GM10847 (cell line): ENCODE data around the gene ACAD10.

ENCODE experiments used
- POLR2A ChIP-seq: IDR thresholded peaks from 2 replicates; pipeline ENCODE4 v1.6.1; 2011; ENCODE audit not compliant: insufficient read length; ENCODE audit errors: extremely low read depth

The ACAD10 gene

GRCh38 chr12:111685322-111685810 lies 487 bp upstream of the ACAD10 start:
- TF ChIP-seq POLR2A = no peak

GRCh38 chr12:111686574-111687105 lies 787 bp downstream of the ACAD10 start:
- TF ChIP-seq POLR2A = no peak

DNA sequence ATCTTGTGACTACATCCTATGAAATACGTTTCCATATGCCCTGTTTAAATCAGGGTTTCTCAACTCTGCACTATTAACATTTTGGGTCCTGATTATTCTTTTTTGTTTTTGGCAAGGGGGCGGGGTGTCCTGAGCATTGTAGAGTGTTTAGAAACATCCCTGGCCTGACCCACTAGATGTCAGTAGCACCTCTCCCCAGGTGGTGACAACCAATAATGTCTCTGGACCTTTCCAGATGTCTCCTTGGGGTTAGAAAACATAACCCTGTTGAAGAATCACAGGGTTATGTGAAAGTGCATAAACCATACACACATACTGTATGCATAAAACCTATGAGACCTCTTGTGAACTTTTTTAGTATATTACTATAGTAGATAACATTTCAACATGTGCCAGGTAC lies 1.4 kb downstream of the ACAD10 start:
- TF ChIP-seq POLR2A = no peak

DNA sequence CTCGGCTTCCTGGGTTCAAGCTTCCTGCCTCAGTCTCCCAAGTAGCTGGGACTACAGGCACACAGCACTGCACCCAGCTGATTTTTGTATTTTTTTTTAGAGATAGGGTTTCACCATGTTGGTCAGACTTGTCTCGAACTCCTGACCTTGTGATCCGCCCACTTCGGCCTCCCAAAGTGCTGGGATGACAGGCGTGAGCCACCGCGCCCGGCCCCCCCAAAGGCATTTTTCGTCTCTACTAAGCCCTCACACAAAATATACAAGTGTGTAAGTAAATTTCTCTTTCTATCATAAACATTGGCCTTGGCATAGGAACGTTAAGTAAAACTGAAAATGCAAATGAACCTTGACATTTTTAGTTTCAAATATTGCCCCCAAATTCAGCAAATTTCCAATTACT lies 2.1 kb downstream of the ACAD10 start:
- TF ChIP-seq POLR2A = no peak

DNA sequence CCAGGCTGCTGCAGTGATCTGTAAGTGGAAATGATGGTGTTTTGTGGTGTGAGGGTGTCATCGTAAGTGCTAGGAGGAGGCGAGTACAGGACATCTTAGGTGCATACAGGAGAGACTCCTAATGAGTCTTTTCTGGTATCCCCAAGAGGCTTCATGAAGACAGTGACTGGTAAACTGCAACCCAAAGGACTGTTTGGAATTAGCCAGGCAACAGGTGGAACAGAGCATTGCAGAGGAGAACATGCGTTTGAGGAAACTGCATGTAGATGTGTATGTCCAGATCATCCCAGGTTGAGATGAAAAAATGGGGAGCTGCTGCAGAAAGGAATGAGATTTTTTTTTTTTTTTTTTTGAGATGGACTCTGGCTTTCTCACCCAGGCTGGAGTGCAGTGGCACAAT lies 5.4 kb downstream of the ACAD10 start:
- no peak for TF ChIP-seq POLR2A

DNA sequence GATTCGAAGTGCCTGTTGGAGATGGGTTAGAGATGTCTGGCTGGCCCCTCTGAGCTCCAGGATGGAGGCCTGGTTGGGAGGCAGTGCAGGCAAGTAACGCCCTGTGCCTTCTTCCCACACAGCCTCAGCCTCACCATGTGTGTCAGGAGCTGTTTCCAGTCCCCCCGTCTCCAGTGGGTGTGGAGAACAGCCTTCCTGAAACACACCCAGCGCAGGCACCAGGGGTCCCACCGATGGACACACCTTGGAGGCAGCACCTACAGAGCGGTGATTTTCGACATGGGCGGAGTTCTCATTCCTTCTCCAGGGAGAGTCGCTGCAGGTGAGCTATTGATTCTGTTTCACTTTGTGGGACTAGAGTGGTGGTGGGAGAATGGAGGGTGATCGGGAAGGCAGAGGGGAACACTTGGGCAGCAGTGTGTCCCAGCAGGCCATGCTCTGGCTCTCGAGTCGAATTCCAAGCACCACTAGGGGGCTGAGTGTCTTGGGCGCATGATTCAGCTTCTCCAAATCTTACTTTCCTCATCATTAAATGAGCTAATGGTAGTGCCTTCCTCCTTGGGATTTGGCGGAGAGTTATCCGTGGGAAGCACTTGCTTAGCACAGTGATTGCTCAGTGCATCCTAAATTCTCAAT lies 6.8 kb downstream of the ACAD10 start:
- TF ChIP-seq POLR2A = no peak

DNA sequence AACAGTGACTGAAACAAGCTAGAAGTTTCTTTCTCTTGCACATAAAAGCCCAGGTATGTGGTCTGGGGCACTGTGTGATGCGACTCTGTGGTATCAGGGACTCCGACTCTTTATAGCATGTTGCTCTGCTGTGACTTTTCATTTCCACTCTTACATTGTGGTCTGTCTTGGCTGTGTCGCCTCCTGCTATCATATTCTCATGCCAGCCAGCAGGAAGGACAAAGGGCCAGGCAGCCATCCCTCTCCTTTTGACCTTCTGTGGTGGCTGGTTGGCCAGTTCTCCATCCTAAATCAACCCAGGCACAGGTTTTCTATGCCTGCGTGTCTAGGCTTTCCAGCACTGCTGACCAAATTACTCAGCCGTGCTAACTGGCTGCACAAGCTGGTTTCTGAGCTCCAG lies 8.0 kb downstream of the ACAD10 start:
- TF ChIP-seq POLR2A = no peak

- TF ChIP-seq POLR2A = no peak
Observed at GRCh38 chr12:111699962-111700361, 14.1 kb downstream of the ACAD10 start.

GRCh38 chr12:111705672-111706071 lies 19.8 kb downstream of the ACAD10 start:
- no peak for TF ChIP-seq POLR2A

GRCh38 chr12:111706145-111706544 lies 20.3 kb downstream of the ACAD10 start:
- TF ChIP-seq POLR2A = no peak

DNA sequence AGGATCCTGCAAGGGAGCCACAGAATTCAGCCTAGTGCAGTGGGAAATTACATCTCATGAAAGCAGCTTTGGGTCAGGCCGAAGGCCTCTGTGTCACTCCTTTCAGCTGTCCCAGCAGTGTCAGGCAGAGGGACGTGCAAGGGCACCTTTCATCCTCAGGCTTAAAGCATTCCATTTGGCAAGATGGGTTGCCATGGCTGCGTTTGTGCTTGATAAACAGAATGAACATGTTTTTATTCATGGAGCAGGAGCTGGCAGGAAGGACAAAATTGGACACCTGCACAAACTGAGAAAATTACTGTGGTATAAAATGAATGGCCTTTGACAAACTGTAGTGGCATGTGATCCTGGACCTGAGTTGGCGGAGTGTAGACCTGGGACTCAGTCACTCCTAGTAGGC lies 29.4 kb downstream of the ACAD10 start:
- no peak for TF ChIP-seq POLR2A

DNA sequence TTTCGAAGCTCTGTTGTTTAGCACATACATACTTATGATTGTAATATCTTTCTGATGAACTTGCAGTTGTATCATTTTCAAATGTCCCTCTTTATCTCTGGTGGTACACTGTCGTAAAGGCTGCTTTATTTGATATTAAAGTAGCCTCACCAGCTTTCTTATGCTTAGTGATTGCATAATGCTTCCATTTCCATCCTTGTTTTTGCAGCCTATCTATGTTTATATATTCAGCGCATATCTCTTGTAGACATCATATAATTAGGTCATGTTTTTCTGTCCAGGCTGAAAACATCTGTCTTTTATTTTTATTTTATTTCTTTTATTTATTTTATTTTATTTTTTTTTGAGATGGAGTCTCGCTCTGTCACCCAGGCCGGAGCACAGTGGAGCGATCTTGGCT lies 34.6 kb downstream of the ACAD10 start:
- no peak for TF ChIP-seq POLR2A

GRCh38 chr12:111728795-111729194 lies 42.9 kb downstream of the ACAD10 start:
- no peak for TF ChIP-seq POLR2A

DNA sequence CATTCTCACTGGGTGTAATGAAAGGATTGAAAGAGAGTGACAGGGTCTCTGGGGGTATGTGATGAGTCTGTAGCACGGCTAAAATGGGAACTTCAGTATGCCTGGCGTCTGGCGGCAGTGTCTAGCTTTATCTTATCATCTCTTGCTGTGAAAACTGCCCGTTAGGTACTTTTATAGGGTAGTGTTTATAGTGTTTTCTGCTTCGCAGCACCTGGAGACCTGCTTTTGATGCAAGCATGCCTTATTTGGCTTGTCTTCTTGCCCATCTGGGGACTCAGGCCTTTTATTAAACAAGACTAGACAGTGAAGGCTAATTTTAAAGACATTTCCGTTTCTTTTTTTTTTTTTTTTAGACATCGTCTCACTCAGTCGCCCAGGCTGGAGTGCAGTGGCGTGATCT lies 44.6 kb downstream of the ACAD10 start:
- no peak for TF ChIP-seq POLR2A

- no peak for TF ChIP-seq POLR2A
Observed at GRCh38 chr12:111732786-111733185, 46.9 kb downstream of the ACAD10 start.

DNA sequence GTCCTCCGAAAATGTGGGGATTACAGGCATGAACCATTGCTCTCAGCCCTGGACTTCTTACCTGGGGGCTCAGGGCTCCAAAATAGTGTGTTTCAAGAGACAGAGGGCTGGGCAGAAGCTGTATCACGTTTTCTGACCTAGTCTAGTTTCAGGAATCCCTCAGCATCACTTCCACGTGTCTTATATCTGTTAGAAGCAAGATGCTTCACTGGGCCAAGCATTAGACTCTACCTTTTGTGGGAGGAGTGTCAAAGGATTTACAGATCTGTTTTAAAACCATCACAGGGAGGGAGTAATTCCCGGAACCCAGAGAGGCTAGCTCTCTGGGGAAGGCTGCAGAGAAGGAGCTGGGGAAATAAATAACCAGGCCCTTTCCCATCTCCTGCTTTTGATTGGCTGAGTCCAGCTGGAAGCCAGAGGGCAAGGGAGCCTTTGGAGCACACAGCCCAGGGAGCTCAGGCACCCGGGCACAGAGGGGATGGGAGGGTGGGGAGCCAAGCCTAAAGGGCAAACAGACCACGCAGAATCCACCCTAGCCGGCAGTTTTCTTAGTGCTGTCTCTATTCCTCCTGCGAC lies 47.6 kb downstream of the ACAD10 start:
- TF ChIP-seq POLR2A = no peak
